Epithelial cell of prostate (primary cell): ENCODE results near the gene CRB2.
"Not testable (repeated sequence)": the region's sequence is repeated elsewhere in the genome, so short reads cannot be mapped to it uniquely, and the experiment has no call there.

ENCODE experiments used
- DNase-seq: peaks from one replicate; pipeline ENCODE4 v3.0.0-alpha.2; 2011; ENCODE audit warnings: low read depth, low spot score
- H3K27ac ChIP-seq: fragments of 450-650 bp; 2 replicates; pipeline ENCODE4 v1.5.1; 2017; ENCODE audit warnings: mild to moderate bottlenecking

The CRB2 gene

DNA sequence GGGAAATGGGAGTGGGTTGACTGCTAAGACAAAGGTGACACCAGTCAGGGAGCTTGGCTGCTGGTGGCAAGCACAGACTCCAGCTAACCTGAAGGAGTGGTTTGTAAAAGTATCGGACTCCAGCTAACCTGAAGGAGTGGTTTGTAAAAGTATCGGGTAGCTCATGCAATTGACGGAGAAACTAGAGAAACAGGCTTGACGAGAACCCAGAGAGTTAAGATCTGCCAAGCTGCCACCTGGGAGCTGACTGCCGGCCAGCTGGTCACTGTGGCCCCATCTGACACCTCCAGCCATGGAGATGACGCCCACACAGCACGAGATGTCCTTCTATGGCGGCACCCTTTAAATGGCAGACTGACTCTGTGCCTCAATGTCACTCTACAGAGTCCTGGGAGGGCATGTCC, 28.3 kb upstream of the CRB2 start:
- peak; percentile 74 for DNase-seq
- peak overlapping the region; percentile 70 for H3K27ac ChIP-seq

GRCh38 chr9:123329329-123329955, 26.6 kb upstream of the CRB2 start:
- peak; percentile 58 for DNase-seq
- H3K27ac ChIP-seq: peak overlapping the region; percentile 70

DNA sequence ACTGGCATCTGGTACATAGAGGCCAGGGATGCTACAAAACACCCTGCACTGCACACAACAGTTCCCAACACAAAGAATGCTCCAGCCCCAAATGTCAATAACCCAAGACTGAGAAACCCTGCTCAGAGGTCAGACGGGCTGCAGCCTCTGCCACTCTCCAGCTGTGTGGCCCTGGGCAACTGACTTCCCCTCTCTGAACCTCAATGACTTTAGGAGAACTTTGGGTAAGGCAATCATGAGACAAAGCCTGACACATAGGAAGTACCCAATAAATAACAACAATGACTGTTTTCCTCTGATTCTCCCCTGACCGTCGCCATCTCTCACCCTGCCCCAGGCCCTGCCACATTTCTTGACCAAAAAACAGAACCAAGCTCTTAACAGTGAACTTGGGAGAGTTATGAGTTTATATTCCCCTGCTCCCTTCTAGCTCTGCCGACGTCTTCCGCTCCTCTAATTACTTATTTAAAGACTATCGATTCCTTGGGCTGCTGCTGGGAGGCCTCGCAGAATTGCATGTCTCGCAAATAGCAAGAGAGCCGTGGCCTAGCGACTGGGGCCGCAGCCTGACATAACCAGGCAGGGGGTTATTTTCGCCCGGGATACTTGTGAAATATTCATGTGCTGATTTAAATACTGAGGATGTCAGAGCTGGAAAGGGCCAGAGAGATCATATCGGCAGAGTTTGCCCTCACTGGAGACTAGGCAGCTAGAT, 24.5 kb upstream of the CRB2 start:
- no peak for DNase-seq
- H3K27ac ChIP-seq: no peak overlapping the region

DNA sequence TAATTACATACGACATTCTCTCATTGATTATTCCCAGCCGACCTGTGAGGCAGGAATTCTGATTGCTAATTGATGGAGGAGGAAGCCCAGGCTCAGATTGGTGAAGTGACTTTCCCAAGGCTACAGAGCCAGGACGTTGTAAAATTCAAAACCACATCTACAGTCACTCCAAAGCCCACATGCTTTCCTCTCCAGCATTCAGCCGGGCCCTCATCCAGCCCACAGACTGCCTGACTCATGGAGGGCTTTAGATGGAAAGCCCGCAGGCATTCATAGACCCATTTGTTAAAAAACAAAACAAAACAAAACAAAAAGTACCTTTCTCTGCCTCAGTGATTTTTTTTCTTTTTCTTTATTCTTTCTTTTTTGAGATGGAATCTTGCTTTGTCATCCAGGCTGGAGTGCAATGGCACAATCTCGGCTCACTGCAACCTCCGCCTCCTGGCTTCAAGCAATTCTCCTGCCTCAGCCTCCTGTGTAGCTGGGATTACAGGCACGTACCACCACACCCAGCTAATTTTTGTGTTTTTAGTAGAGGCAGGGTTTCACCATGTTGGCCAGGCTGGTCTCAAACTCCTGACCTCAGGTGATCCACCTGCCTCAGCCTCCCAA, 22.8 kb upstream of the CRB2 start:
- H3K27ac ChIP-seq, DNase-seq: not testable (repeated sequence)

GRCh38 chr9:123334639-123335038, 21.4 kb upstream of the CRB2 start:
- no peak for DNase-seq
- no peak overlapping the region for H3K27ac ChIP-seq

- no peak for DNase-seq
- no peak overlapping the region for H3K27ac ChIP-seq
These were observed 20.6 kb upstream of the CRB2 start for GRCh38 chr9:123335193-123335985.

DNA sequence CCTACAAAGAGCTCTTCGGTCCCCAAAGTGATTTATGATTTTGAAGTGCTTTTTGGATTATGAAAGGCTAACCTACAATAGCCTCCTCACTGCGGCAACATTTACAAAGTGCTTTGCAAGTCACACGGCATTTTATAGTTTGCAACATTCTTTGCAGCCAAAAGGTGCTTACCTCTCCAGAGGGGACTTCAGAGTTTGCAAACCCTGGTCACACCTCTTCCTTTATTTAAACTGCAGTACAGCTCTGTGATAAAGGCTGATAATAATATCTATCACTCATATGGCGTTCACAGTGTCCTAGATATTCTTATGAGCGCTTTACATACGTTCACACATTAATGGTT, 20.0 kb upstream of the CRB2 start:
- H3K27ac ChIP-seq: no peak overlapping the region
- no peak for DNase-seq

DNA sequence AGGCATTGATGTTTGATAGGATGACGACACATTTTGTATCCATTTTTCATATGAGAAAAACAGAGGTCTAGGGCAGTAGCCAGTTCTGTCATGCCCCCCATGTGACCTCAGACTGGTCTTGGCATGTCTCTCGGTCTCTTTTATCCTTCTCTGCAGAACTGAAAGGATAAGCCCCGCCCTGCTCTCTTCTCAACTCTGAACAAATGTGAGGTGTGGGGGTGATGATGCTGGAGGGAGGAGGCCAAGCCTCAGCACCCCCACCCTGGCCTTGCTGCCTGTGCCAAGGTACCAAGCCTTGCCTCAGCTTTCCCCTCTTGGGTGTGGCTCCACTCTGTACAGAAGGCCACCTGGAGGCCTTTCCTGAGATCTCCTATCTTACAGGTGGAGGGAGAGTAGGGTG, 19.5 kb upstream of the CRB2 start:
- DNase-seq: no peak
- H3K27ac ChIP-seq: no peak overlapping the region

DNA sequence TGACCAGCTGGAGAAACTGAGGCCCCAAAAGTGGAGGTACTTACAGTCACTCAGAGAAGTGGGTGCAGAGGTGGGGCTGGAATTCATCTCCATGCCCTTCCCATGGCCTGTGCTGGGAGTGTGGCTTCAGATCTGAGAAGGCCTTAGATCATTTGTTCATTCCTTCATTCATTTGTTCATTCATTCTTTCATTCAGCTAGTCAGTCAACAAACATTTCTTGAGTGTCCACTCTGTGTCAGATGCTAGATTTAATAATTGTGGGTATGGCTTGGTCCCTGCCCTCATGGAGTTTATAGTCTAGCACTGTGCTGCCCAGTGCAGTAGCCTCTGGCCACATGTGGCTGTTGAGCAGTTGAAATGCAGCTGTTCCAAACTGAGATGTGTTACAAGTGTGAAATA, 19.0 kb upstream of the CRB2 start:
- no peak for DNase-seq

DNA sequence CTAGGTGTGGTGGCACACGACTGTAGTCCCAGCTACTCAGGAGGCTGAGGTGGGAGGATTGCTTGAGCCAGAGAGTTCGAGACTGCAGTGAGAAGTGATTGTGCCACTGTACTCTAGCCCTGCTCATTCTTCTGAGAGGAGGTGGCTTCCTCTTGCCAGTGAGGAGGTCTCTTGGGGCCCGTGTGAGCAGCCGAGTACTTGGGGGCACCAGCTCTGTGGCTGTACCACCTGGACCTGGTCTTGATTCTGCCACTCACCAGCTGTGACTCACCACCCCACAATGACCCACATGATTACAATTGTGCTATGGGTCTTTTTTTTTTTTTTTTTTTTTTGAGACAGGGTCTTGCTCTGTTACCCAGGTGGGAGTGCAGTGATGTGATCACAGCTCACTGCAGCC, 18.0 kb upstream of the CRB2 start:
- no peak for DNase-seq
- no peak overlapping the region for H3K27ac ChIP-seq

More for the DNA sequence above, 19.0 kb upstream of the CRB2 start:
- H3K27ac ChIP-seq: no peak overlapping the region

GRCh38 chr9:123338710-123339665, 17.0 kb upstream of the CRB2 start:
- H3K27ac ChIP-seq: no peak overlapping the region

GRCh38 chr9:123339666-123340510, 16.1 kb upstream of the CRB2 start:
- H3K27ac ChIP-seq: no peak overlapping the region
- DNase-seq: no peak

More at GRCh38 chr9:123338710-123339665, 17.0 kb upstream of the CRB2 start:
- no peak for DNase-seq

GRCh38 chr9:123341816-123342215, 14.2 kb upstream of the CRB2 start:
- no peak overlapping the region for H3K27ac ChIP-seq
- no peak for DNase-seq

DNA sequence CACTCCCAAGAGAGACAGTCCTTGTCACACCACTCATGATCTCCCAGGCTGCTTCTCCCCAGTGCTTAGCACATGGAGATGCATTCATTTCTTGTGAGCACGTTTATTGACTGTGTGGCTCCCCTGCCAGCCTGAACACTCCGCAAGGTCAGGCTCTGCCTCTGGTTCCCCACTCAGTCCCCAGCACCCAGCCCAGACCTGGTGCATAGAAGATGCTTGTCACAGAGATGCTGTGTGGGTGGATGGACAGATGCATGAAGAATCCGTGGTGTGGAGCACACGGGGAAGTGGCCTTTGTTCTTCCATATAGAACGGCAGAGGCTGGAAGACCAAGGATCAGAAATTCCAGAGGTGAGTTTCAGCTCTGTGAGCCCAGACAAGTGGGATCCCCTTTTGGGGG, 13.8 kb upstream of the CRB2 start:
- no peak for DNase-seq
- no peak overlapping the region for H3K27ac ChIP-seq

DNA sequence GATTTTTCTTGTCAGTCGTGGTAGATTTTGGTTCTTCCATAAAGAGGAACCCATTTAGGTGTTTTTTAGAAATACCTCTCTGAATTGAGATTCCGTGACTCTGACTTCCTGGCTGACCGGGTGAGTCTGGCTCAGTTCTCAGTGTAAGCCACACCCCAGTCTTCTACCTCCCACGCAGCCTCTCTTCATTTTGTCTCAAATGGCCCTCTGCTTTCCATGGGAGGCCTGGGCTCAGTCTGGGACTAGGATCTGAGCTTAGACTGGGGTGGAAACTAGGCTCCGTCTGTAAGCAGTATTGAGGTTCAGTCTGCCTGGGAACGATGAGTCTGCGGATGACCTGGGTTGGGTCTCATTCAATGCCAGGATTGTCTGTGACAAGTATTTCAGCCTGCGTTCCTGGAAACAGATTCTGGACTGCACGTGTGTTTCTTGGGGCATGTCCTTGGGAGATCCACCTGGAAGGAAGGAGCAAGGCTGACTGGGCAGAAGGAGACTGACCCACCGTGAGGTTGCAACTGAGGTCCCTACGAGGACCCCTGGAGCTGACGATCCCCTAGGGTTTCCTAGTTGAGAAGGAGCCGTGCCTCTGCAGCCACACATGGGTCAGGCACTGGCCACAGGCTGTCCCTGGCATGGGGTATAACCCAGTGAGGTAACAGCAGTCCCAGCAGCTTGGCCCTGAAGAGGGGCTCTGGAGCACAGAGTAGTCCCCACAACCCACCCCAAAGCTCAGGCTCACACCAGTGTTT, 12.4 kb upstream of the CRB2 start:
- peak overlapping the region; percentile 29 for H3K27ac ChIP-seq
- DNase-seq: no peak

GRCh38 chr9:123344192-123344949, 11.6 kb upstream of the CRB2 start:
- no peak overlapping the region for H3K27ac ChIP-seq
- DNase-seq: no peak

DNA sequence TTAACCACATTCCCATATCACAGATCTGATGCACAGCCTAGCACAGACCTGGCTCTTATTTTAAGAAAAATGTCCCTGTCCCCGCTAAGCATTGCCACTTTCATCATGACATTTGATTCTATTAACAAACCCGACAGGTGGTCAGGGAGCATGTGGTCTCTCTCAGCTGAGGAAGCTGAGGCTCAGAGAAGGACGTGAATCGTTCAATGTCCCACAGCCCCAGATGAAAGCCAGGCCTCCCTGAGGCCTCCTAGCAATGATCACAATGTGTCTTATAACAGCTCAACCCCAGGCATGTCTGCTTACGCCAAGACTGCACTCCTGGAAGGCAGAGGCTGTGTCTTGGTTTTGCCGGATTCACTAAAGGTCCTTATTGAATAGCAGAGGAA, 10.4 kb upstream of the CRB2 start:
- DNase-seq: no peak
- H3K27ac ChIP-seq: peak overlapping the region; percentile 8

GRCh38 chr9:123346026-123346425, 10.0 kb upstream of the CRB2 start:
- DNase-seq: no peak
- peak overlapping the region; percentile 8 for H3K27ac ChIP-seq
